ENCODE data around the gene PPP6C. TPM values are rescaled to one million over a fixed set of nuclear protein-coding genes. Genes with fewer than 3 reads are reported as not detected.

The PPP6C gene
- total and polyA plus RNA-seq, 2 experiments from 2014 or later: 31.9 to 46.4 TPM

DNA sequence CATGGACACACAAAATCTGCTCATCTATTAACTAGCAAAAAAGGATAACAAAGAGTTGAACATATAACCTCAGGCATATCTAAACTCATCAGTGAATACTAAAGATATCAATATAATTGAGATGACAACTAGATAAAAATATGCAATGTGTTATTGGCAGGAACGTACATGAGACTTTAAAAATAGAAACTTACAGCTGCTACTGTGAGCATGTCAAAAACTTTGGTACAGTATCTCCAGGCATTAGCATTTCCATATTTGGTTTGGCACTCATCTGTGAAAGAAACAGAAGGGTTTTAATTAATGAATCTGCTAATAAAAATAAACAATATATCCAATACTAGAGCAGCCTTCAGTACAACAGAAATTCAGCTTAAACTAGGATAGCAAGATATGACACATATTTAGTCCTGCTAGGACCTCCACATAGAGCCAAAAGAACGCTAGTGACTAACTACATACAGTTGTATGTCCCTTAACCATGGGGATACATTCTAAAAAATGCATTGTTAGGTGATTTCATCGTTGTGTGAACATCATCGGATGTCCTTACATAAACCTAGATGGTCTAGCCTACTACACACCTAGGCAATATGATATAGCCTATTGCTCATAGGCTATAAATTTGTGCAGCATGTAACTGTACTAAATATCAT lies 35.8 kb downstream of the PPP6C start:
- H3K79me2 ChIP-seq (replicated peaks; ENCODE audit: insufficient read depth): peaks cover 5% of the 10 kb centered on the region; the same call in 1 of the 2 replicates
- peaks cover 17% of the 10 kb centered on the region; the same call in 1 of the 2 replicates for H3K36me3 ChIP-seq (ENCODE audit: insufficient read depth)
- TF ChIP-seq CTCF (conservative IDR thresholded peaks at IDR 0.05; ENCODE audit: low read depth in 2 of 2) (no peak), ZNF331 (CRISPR knock-in tag; IDR thresholded peaks at IDR 0.05; ENCODE audit: low read depth) (no peak), EZH2 (IDR thresholded peaks at IDR 0.05; ENCODE audit: low read depth, unreplicated experiment) (no peak), POLR2AphosphoS5 (IDR thresholded peaks at IDR 0.05; ENCODE audit: low read depth) (no peak), CREB1 (CRISPR knock-in tag; IDR thresholded peaks at IDR 0.05; ENCODE audit: low read depth) (no peak), NANOG (IDR thresholded peaks at IDR 0.05; ENCODE audit: borderline replicate concordance) (no peak), EZH2phosphoT487 (IDR thresholded peaks at IDR 0.05; ENCODE audit: unreplicated experiment) (no peak), STAT1 (IDR thresholded peaks at IDR 0.05; ENCODE audit: unreplicated experiment) (no peak), ZNF114 (CRISPR knock-in tag; IDR thresholded peaks at IDR 0.05) (no peak), JUNB (IDR thresholded peaks at IDR 0.05; ENCODE audit: unreplicated experiment) (no peak)
- TF ChIP-seq, protein P1, sequence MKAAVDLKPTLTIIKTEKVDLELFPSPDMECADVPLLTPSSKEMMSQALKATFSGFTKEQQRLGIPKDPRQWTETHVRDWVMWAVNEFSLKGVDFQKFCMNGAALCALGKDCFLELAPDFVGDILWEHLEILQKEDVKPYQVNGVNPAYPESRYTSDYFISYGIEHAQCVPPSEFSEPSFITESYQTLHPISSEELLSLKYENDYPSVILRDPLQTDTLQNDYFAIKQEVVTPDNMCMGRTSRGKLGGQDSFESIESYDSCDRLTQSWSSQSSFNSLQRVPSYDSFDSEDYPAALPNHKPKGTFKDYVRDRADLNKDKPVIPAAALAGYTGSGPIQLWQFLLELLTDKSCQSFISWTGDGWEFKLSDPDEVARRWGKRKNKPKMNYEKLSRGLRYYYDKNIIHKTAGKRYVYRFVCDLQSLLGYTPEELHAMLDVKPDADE (IDR thresholded peaks at IDR 0.05): no peak
- TF ChIP-seq, protein P2, sequence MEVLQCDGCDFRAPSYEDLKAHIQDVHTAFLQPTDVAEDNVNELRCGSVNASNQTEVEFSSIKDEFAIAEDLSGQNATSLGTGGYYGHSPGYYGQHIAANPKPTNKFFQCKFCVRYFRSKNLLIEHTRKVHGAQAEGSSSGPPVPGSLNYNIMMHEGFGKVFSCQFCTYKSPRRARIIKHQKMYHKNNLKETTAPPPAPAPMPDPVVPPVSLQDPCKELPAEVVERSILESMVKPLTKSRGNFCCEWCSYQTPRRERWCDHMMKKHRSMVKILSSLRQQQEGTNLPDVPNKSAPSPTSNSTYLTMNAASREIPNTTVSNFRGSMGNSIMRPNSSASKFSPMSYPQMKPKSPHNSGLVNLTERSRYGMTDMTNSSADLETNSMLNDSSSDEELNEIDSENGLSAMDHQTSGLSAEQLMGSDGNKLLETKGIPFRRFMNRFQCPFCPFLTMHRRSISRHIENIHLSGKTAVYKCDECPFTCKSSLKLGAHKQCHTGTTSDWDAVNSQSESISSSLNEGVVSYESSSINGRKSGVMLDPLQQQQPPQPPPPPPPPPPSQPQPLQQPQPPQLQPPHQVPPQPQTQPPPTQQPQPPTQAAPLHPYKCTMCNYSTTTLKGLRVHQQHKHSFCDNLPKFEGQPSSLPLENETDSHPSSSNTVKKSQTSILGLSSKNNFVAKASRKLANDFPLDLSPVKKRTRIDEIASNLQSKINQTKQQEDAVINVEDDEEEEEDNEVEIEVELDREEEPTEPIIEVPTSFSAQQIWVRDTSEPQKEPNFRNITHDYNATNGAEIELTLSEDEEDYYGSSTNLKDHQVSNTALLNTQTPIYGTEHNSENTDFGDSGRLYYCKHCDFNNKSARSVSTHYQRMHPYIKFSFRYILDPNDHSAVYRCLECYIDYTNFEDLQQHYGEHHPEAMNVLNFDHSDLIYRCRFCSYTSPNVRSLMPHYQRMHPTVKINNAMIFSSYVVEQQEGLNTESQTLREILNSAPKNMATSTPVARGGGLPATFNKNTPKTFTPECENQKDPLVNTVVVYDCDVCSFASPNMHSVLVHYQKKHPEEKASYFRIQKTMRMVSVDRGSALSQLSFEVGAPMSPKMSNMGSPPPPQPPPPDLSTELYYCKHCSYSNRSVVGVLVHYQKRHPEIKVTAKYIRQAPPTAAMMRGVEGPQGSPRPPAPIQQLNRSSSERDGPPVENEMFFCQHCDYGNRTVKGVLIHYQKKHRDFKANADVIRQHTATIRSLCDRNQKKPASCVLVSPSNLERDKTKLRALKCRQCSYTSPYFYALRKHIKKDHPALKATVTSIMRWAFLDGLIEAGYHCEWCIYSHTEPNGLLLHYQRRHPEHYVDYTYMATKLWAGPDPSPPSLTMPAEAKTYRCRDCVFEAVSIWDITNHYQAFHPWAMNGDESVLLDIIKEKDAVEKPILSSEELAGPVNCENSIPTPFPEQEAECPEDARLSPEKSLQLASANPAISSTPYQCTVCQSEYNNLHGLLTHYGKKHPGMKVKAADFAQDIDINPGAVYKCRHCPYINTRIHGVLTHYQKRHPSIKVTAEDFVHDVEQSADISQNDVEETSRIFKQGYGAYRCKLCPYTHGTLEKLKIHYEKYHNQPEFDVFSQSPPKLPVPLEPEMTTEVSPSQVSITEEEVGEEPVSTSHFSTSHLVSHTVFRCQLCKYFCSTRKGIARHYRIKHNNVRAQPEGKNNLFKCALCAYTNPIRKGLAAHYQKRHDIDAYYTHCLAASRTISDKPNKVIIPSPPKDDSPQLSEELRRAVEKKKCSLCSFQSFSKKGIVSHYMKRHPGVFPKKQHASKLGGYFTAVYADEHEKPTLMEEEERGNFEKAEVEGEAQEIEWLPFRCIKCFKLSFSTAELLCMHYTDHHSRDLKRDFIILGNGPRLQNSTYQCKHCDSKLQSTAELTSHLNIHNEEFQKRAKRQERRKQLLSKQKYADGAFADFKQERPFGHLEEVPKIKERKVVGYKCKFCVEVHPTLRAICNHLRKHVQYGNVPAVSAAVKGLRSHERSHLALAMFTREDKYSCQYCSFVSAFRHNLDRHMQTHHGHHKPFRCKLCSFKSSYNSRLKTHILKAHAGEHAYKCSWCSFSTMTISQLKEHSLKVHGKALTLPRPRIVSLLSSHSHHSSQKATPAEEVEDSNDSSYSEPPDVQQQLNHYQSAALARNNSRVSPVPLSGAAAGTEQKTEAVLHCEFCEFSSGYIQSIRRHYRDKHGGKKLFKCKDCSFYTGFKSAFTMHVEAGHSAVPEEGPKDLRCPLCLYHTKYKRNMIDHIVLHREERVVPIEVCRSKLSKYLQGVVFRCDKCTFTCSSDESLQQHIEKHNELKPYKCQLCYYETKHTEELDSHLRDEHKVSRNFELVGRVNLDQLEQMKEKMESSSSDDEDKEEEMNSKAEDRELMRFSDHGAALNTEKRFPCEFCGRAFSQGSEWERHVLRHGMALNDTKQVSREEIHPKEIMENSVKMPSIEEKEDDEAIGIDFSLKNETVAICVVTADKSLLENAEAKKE (CRISPR knock-in tag; IDR thresholded peaks at IDR 0.05): no peak
- TF ChIP-seq, protein P3, sequence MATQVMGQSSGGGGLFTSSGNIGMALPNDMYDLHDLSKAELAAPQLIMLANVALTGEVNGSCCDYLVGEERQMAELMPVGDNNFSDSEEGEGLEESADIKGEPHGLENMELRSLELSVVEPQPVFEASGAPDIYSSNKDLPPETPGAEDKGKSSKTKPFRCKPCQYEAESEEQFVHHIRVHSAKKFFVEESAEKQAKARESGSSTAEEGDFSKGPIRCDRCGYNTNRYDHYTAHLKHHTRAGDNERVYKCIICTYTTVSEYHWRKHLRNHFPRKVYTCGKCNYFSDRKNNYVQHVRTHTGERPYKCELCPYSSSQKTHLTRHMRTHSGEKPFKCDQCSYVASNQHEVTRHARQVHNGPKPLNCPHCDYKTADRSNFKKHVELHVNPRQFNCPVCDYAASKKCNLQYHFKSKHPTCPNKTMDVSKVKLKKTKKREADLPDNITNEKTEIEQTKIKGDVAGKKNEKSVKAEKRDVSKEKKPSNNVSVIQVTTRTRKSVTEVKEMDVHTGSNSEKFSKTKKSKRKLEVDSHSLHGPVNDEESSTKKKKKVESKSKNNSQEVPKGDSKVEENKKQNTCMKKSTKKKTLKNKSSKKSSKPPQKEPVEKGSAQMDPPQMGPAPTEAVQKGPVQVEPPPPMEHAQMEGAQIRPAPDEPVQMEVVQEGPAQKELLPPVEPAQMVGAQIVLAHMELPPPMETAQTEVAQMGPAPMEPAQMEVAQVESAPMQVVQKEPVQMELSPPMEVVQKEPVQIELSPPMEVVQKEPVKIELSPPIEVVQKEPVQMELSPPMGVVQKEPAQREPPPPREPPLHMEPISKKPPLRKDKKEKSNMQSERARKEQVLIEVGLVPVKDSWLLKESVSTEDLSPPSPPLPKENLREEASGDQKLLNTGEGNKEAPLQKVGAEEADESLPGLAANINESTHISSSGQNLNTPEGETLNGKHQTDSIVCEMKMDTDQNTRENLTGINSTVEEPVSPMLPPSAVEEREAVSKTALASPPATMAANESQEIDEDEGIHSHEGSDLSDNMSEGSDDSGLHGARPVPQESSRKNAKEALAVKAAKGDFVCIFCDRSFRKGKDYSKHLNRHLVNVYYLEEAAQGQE (IDR thresholded peaks at IDR 0.05; ENCODE audit: unreplicated experiment): no peak
- H2AFZ ChIP-seq: no peak overlapping the region
- no peak for DNase-seq (ENCODE audit: low spot score)
- no peak overlapping the region for H3K27ac ChIP-seq (ENCODE audit: low read depth)
- peaks cover 4% of the 10 kb centered on the region; the same call in 1 of the 2 replicates for H4K20me1 ChIP-seq (replicated peaks; ENCODE audit: insufficient read depth)
- no peaks in the 10 kb centered on the region for H3F3A ChIP-seq (replicated peaks; ENCODE audit: low read depth)
- H3K4me2 ChIP-seq: no peak overlapping the region
- no peaks in the 10 kb centered on the region for H3K27me3 ChIP-seq (ENCODE audit: insufficient read depth)
- Mint-ChIP-seq H3K27ac (no peak overlapping the region), H3K4me3 (no peak overlapping the region), H3K4me1 (peaks cover 8% of the 10 kb centered on the region), H3K9me3 (no peaks in the 10 kb centered on the region), H3K36me3 (ENCODE audit: low read depth) (peaks cover 46% of the 10 kb centered on the region), H3K27me3 (ENCODE audit: insufficient read depth, low read depth, poor library complexity) (peaks cover 5% of the 10 kb centered on the region)
- no peaks in the 10 kb centered on the region for H3K9me2 ChIP-seq (ENCODE audit: insufficient read depth)
- H3K4me1 ChIP-seq (ENCODE audit: insufficient read depth): no peaks in the 10 kb centered on the region; the same call in 1 of the 2 replicates
- ATAC-seq: no peak
- no peak overlapping the region for H3K4me3 ChIP-seq
